HepG2 (cell line): ENCODE data around the gene HABP2. TPM values are rescaled to one million over a fixed set of nuclear protein-coding genes. Genes with fewer than 3 reads are reported as not detected.

Experiments used
- ATAC-seq: fragments of 200-7000 bp; cut with Tn5 transposase; 3 replicates; pipeline ENCODE4 v1.9.1; 2020; ENCODE audit warnings: mild to moderate bottlenecking, moderate library complexity
- BruUV-seq: library from RNA; stranded (reverse); fragments of 400-500 nt; replicated peaks from 2 replicates; lab custom pipeline; 2021; lab: Mats Ljungman, UMichigan
- CTCF ChIA-PET: fragments of 300-600 bp; formaldehyde crosslinking; extraction: SDS; loops from one replicate; lab custom pipeline; 2021; ENCODE audit warnings: low total read pairs, inconsistent platforms, low intra/inter-chr PET ratio; lab: Yijun Ruan, JAX
- POLR2A ChIA-PET: fragments of 350-600 bp; sonication (Branson Sonifier 250); formaldehyde crosslinking; loops from one replicate; lab custom pipeline; 2020; ENCODE audit warnings: antibody characterized with exemption, inconsistent platforms; lab: Yijun Ruan, JAX
- DNase-seq: peaks from one replicate; pipeline ENCODE4 v3.0.0-alpha.2; 2015; ENCODE audit warnings: low spot score
- FAIRE-seq: peaks from 3 replicates; lab custom pipeline; 2011; peaks lifted over from hg19 to GRCh38; lab: Jason Lieb, UNC
- H2AFZ ChIP-seq: one replicate; pipeline ENCODE4 v1.6.1; 2011; ENCODE audit warnings: low read length, inconsistent platforms
- H3K27ac ChIP-seq: fragments of 300-600 bp; 3 replicates; pipeline ENCODE4 v1.8.0; 2011; ENCODE audit warnings: mixed run types, mild to moderate bottlenecking, mixed read lengths, low read length, inconsistent platforms; ENCODE audit not compliant: insufficient read depth; ENCODE audit errors: extremely low read length
- H3K27me3 ChIP-seq, 2 experiments: fragments of 200-600 bp in 1 of 2; 2 replicates in 1 of 2; 3 replicates in 1 of 2; pipeline versions ENCODE4 v1.6.0 to v1.8.0; 2011; ENCODE audit warnings: low read length in 2 of 2, mild to moderate bottlenecking in 2 of 2, moderate library complexity in 2 of 2, inconsistent platforms in 1 of 2; ENCODE audit not compliant: insufficient read depth in 2 of 2, control insufficient read depth in 1 of 2
- H3K36me3 ChIP-seq, 2 experiments: fragments of 200-600 bp in 1 of 2; replicated peaks in 1 of 2; 2 replicates in 1 of 2; 3 replicates in 1 of 2; pipeline versions ENCODE4 v1.5.1 to v1.8.0; 2011; ENCODE audit warnings: low read length in 2 of 2, inconsistent platforms in 1 of 2; ENCODE audit not compliant: insufficient read depth in 2 of 2, control insufficient read depth in 1 of 2
- H3K4me1 ChIP-seq: 2 replicates; pipeline ENCODE4 v1.5.1; 2012; ENCODE audit warnings: low read length, inconsistent platforms; ENCODE audit not compliant: insufficient read depth
- H3K4me2 ChIP-seq: 2 replicates; pipeline ENCODE4 v1.6.0; 2011; ENCODE audit warnings: low read depth, low read length, inconsistent platforms
- H3K4me3 ChIP-seq, 3 experiments: fragments of 200-600 bp in 1 of 3; sonication (generic), shearing (Covaris generic) in 1 of 3; replicated peaks in 1 of 3; 2 replicates each; pipeline ENCODE4 v1.5.1; 2011 to 2016; ENCODE audit warnings: low read length in 3 of 3, inconsistent platforms in 2 of 3, low read depth in 2 of 3, mild to moderate bottlenecking in 2 of 3, control low read depth in 1 of 3, mixed read lengths in 1 of 3; ENCODE audit not compliant: insufficient read depth in 1 of 3
- H3K79me2 ChIP-seq: one replicate; pipeline ENCODE4 v1.6.1; 2011; ENCODE audit warnings: low read length, inconsistent platforms; ENCODE audit not compliant: insufficient read depth
- H3K9ac ChIP-seq: 2 replicates; pipeline ENCODE4 v1.6.0; 2011; ENCODE audit warnings: mild to moderate bottlenecking, low read depth, low read length, inconsistent platforms; ENCODE audit not compliant: insufficient read depth
- H3K9me3 ChIP-seq: 2 replicates; pipeline ENCODE4 v1.5.1; 2012; ENCODE audit warnings: mild to moderate bottlenecking, low read length
- H4K20me1 ChIP-seq: 2 replicates; pipeline ENCODE4 v1.6.0; 2011; ENCODE audit warnings: inconsistent platforms, mild to moderate bottlenecking, low read length, moderate library complexity; ENCODE audit not compliant: insufficient read depth
- AKAP8 ChIP-seq: sonication (generic); formaldehyde crosslinking; IDR thresholded peaks from 2 replicates; pipeline ENCODE4 v1.5.1; 2020; ENCODE audit warnings: mild to moderate bottlenecking, missing genetic modification reagents
- BRD4 ChIP-seq: sonication (generic); formaldehyde crosslinking; IDR thresholded peaks from 2 replicates; pipeline ENCODE4 v1.4.0; 2020; ENCODE audit warnings: missing genetic modification reagents
- POGZ ChIP-seq: sonication (generic); formaldehyde crosslinking; IDR thresholded peaks from 2 replicates; pipeline ENCODE4 v1.4.0; 2020; ENCODE audit warnings: mild to moderate bottlenecking, missing genetic modification reagents
- RAD21 ChIP-seq: fragments of 450-650 bp; formaldehyde crosslinking; IDR thresholded peaks from 2 replicates; pipeline ENCODE4 v1.5.0; 2020; ENCODE audit warnings: mild to moderate bottlenecking
- SSRP1 ChIP-seq: IDR thresholded peaks from 2 replicates; pipeline ENCODE4 v1.6.1; 2016; ENCODE audit warnings: control low read depth
- TCF7L2 ChIP-seq: IDR thresholded peaks from 2 replicates; pipeline ENCODE4 v1.6.1; 2011; ENCODE audit warnings: mild to moderate bottlenecking, low read depth, low read length, moderate library complexity
- ZKSCAN5 ChIP-seq: sonication (generic); formaldehyde crosslinking; IDR thresholded peaks from 2 replicates; pipeline ENCODE4 v1.5.1; 2020; ENCODE audit warnings: mild to moderate bottlenecking, missing genetic modification reagents
- ZNF605 ChIP-seq: sonication (generic); formaldehyde crosslinking; IDR thresholded peaks from 2 replicates; pipeline ENCODE4 v1.8.0; 2022; ENCODE audit warnings: mild to moderate bottlenecking, missing genetic modification reagents
- WGBS: methylation state at CpG from one replicate; pipeline ENCODE4 v1.1.6; 2017; ENCODE audit warnings: low lambda C conversion rate; 5-methylcytosine and 5-hydroxymethylcytosine counted together
- in situ Hi-C: cut with HindIII; loops from 2 replicates; pipeline ENCODE4 v1.10.0; 2017; ENCODE audit warnings: low pct_unique_long_range_greater_than_20kb; ENCODE audit not compliant: extremely low pct_ligation_motif_present
- intact Hi-C: fragments of 100-400 bp; cut with micrococcal nuclease; formaldehyde crosslinking; loops from one replicate; pipeline ENCODE4 v1.10.0; 2022; ENCODE audit not compliant: unreplicated experiment
- polyA plus RNA-seq, 8 experiments: library from polyadenylated mRNA; depleted of rRNA in 3 of 8; stranded (reverse) in 7 of 8; unstranded in 1 of 8; fragments of >200 nt; fragmentation: Illumina TruSeq in 4 of 8; extraction: Trizol in 4 of 8; gene quantifications; 2 replicates each; pipeline versions ENCODE4 v1.2.1 to v1.2.3, GENCODE V29; 2011 to 2016; ENCODE audit warnings: low read depth in 4 of 8, missing spikeins in 1 of 8, mixed read lengths in 1 of 8; ENCODE audit not compliant: insufficient read depth in 1 of 8
- total RNA-seq, 5 experiments: library from RNA; depleted of rRNA; stranded (reverse); fragments of >200 nt; fragmentation: Illumina TruSeq; extraction: Trizol; gene quantifications; 2 replicates each; pipeline ENCODE4 v1.2.3, GENCODE V29; 2016; ENCODE audit warnings: low read depth in 1 of 5
- TF ChIP-seq, protein P1 (sequence below): sonication (generic); formaldehyde crosslinking; IDR thresholded peaks from 2 replicates; pipeline ENCODE4 v1.5.0; 2020; ENCODE audit warnings: mild to moderate bottlenecking, missing genetic modification reagents
- TF ChIP-seq, protein P2 (sequence below): sonication (generic); formaldehyde crosslinking; IDR thresholded peaks from 2 replicates; pipeline ENCODE4 v1.5.0; 2020; ENCODE audit warnings: mild to moderate bottlenecking, missing genetic modification reagents
- TF ChIP-seq, protein P3 (sequence below): sonication (generic); formaldehyde crosslinking; IDR thresholded peaks from 2 replicates; pipeline ENCODE4 v1.4.0; 2020; ENCODE audit warnings: missing genetic modification reagents
- TF ChIP-seq, protein P4 (sequence below): sonication (generic); formaldehyde crosslinking; IDR thresholded peaks from 2 replicates; pipeline ENCODE4 v1.4.0; 2020; ENCODE audit warnings: mild to moderate bottlenecking, missing genetic modification reagents, borderline replicate concordance

The HABP2 gene
- total and polyA plus RNA-seq, 2 of the 13 experiments (the other 11 are each of a cell fraction or from before 2014, with no cell fraction given), result 0.12 to 0.13 TPM

DNA sequence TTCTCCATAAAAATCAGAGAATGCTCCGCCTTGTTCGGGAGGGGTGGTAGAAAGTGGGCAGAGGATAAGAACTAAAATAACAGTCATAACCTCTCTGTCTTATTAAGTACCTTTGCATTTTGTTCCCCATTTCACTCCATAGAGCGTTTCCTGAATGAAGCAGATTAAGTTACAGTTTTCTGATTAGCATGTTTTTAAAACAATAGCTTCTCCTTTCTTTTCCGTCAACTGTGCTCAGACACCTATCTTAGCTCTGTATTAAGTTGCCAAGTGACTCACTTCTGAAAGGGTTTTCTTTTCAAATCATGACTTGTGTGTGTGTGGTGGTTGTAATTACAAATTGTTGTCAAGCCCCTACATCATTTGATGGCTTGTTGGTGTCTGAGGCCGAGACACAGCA lies 1.4 kb downstream of the HABP2 start:
- DNase-seq (no peak), FAIRE-seq (no peak), ATAC-seq (no peak)
- Histone ChIP-seq H3K9ac (no peak overlapping the region), H3K4me3 (no peak overlapping the region), H3K27ac (no peak overlapping the region), H4K20me1 (no peaks in the 10 kb centered on the region), H2AFZ (no peak overlapping the region), H3K4me2 (no peak overlapping the region), H3K36me3 (no peaks in the 10 kb centered on the region), H3K79me2 (no peaks in the 10 kb centered on the region), H3K9me3 (no peaks in the 10 kb centered on the region), H3K4me1 (peaks cover 27% of the 10 kb centered on the region), H3K27me3 (peaks cover 0 to 4% of the 10 kb centered on the region in 2 experiments; a peak in 1 of 5 replicates)
- ChIA-PET CTCF (no interaction called here), POLR2A (no interaction called here)
- intact Hi-C loops, result no loop called here
- WGBS, result 71% methylated on average over 5 of the region's 5 CpGs
- no TSS peak for BruUV-seq
- in situ Hi-C loops, result no loop called here
- TF ChIP-seq ZNF605 (CRISPR knock-in tag) (no peak), RAD21 (no peak), SSRP1 (CRISPR knock-in tag) (no peak), BRD4 (CRISPR knock-in tag) (no peak), TCF7L2 (no peak), AKAP8 (no peak), ZKSCAN5 (CRISPR knock-in tag) (no peak), POGZ (no peak)
- TF ChIP-seq, protein P1, sequence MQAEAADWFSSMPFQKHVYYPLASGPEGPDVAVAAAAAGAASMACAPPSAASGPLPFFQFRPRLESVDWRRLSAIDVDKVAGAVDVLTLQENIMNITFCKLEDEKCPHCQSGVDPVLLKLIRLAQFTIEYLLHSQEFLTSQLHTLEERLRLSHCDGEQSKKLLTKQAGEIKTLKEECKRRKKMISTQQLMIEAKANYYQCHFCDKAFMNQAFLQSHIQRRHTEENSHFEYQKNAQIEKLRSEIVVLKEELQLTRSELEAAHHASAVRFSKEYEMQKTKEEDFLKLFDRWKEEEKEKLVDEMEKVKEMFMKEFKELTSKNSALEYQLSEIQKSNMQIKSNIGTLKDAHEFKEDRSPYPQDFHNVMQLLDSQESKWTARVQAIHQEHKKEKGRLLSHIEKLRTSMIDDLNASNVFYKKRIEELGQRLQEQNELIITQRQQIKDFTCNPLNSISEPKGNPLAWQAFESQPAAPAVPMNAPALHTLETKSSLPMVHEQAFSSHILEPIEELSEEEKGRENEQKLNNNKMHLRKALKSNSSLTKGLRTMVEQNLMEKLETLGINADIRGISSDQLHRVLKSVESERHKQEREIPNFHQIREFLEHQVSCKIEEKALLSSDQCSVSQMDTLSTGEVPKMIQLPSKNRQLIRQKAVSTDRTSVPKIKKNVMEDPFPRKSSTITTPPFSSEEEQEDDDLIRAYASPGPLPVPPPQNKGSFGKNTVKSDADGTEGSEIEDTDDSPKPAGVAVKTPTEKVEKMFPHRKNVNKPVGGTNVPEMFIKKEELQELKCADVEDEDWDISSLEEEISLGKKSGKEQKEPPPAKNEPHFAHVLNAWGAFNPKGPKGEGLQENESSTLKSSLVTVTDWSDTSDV (CRISPR knock-in tag), result no peak
- TF ChIP-seq, protein P2, sequence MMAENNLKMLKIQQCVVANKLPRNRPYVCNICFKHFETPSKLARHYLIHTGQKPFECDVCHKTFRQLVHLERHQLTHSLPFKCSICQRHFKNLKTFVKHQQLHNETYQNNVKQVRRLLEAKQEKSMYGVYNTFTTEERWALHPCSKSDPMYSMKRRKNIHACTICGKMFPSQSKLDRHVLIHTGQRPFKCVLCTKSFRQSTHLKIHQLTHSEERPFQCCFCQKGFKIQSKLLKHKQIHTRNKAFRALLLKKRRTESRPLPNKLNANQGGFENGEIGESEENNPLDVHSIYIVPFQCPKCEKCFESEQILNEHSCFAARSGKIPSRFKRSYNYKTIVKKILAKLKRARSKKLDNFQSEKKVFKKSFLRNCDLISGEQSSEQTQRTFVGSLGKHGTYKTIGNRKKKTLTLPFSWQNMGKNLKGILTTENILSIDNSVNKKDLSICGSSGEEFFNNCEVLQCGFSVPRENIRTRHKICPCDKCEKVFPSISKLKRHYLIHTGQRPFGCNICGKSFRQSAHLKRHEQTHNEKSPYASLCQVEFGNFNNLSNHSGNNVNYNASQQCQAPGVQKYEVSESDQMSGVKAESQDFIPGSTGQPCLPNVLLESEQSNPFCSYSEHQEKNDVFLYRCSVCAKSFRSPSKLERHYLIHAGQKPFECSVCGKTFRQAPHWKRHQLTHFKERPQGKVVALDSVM (CRISPR knock-in tag), result no peak
- TF ChIP-seq, protein P3, sequence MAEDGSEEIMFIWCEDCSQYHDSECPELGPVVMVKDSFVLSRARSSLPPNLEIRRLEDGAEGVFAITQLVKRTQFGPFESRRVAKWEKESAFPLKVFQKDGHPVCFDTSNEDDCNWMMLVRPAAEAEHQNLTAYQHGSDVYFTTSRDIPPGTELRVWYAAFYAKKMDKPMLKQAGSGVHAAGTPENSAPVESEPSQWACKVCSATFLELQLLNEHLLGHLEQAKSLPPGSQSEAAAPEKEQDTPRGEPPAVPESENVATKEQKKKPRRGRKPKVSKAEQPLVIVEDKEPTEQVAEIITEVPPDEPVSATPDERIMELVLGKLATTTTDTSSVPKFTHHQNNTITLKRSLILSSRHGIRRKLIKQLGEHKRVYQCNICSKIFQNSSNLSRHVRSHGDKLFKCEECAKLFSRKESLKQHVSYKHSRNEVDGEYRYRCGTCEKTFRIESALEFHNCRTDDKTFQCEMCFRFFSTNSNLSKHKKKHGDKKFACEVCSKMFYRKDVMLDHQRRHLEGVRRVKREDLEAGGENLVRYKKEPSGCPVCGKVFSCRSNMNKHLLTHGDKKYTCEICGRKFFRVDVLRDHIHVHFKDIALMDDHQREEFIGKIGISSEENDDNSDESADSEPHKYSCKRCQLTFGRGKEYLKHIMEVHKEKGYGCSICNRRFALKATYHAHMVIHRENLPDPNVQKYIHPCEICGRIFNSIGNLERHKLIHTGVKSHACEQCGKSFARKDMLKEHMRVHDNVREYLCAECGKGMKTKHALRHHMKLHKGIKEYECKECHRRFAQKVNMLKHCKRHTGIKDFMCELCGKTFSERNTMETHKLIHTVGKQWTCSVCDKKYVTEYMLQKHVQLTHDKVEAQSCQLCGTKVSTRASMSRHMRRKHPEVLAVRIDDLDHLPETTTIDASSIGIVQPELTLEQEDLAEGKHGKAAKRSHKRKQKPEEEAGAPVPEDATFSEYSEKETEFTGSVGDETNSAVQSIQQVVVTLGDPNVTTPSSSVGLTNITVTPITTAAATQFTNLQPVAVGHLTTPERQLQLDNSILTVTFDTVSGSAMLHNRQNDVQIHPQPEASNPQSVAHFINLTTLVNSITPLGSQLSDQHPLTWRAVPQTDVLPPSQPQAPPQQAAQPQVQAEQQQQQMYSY (CRISPR knock-in tag), result no peak
- TF ChIP-seq, protein P4, sequence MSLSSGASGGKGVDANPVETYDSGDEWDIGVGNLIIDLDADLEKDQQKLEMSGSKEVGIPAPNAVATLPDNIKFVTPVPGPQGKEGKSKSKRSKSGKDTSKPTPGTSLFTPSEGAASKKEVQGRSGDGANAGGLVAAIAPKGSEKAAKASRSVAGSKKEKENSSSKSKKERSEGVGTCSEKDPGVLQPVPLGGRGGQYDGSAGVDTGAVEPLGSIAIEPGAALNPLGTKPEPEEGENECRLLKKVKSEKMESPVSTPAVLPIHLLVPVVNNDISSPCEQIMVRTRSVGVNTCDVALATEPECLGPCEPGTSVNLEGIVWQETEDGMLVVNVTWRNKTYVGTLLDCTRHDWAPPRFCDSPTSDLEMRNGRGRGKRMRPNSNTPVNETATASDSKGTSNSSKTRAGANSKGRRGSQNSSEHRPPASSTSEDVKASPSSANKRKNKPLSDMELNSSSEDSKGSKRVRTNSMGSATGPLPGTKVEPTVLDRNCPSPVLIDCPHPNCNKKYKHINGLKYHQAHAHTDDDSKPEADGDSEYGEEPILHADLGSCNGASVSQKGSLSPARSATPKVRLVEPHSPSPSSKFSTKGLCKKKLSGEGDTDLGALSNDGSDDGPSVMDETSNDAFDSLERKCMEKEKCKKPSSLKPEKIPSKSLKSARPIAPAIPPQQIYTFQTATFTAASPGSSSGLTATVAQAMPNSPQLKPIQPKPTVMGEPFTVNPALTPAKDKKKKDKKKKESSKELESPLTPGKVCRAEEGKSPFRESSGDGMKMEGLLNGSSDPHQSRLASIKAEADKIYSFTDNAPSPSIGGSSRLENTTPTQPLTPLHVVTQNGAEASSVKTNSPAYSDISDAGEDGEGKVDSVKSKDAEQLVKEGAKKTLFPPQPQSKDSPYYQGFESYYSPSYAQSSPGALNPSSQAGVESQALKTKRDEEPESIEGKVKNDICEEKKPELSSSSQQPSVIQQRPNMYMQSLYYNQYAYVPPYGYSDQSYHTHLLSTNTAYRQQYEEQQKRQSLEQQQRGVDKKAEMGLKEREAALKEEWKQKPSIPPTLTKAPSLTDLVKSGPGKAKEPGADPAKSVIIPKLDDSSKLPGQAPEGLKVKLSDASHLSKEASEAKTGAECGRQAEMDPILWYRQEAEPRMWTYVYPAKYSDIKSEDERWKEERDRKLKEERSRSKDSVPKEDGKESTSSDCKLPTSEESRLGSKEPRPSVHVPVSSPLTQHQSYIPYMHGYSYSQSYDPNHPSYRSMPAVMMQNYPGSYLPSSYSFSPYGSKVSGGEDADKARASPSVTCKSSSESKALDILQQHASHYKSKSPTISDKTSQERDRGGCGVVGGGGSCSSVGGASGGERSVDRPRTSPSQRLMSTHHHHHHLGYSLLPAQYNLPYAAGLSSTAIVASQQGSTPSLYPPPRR, result no peak
